Measurements from ENCODE around the gene ASB2. TPM values are rescaled to one million over a fixed set of nuclear protein-coding genes. Genes with fewer than 3 reads are reported as not detected.

Gene ASB2
- total and polyA plus RNA-seq, 2 of the 8 experiments (the other 6 are each of a cell fraction or from before 2014, with no cell fraction given) = 1.0 to 2.1 TPM

- no peak overlapping the region for H3K9ac ChIP-seq (replicated peaks in 1 of 4; ENCODE audit: extremely low read depth in 1 of 4, low read depth in 3 of 4, low read length in 3 of 4)
- no peak overlapping the region for H3K27ac ChIP-seq (ENCODE audit: low read depth, low read length)
- DNase-seq (ENCODE audit: low read depth in 1 of 2, low spot score in 2 of 2) (no peak), FAIRE-seq (no peak)
- no peak overlapping the region for H3K4me2 ChIP-seq (ENCODE audit: insufficient read depth in 1 of 2, low read depth in 2 of 2, low read length in 2 of 2)
- H3K4me3 ChIP-seq (ENCODE audit: extremely low read depth in 1 of 4, insufficient read depth in 2 of 4, low read depth in 3 of 4, low read length in 4 of 4) = no peak overlapping the region
- H3K18ac ChIP-seq (ENCODE audit: extremely low read depth, low read length) = no peak overlapping the region
- H2AK5ac ChIP-seq (ENCODE audit: low read depth, low read length) = no peak overlapping the region
- no peak overlapping the region for H2BK15ac ChIP-seq (ENCODE audit: low read length)
- H4K20me1 ChIP-seq (replicated peaks in 1 of 2; ENCODE audit: control insufficient read depth in 1 of 2, insufficient read depth in 2 of 2, low read length in 2 of 2) = no peaks in the 10 kb centered on the region
- WGBS, 2 experiments (ENCODE audit: extremely low coverage in 1 of 2, insufficient coverage in 1 of 2, insufficient read length in 1 of 2, insufficient replicate concordance in 2 of 2, low coverage in 1 of 2, low lambda C conversion rate in 2 of 2, missing lambda C conversion rate in 1 of 2) = 86% methylated on average over 4 of the region's 4 CpGs; no CpG with 5 or more reads in 1 of the 2 experiments
- H3K23me2 ChIP-seq (ENCODE audit: low read depth, low read length) = peaks cover 3% of the 10 kb centered on the region; the same call in 1 of the 2 replicates
- no peak overlapping the region for H4K91ac ChIP-seq (replicated peaks; ENCODE audit: insufficient read length, low read length)
- no peak overlapping the region for H2BK12ac ChIP-seq (ENCODE audit: low read depth, low read length)
- no peaks in the 10 kb centered on the region for H3K36me3 ChIP-seq (ENCODE audit: control insufficient read depth in 2 of 4, insufficient read depth in 4 of 4, low read length in 3 of 4)
- no peaks in the 10 kb centered on the region for H3K79me2 ChIP-seq (ENCODE audit: control insufficient read depth in 1 of 2, insufficient read depth in 2 of 2, low read length in 2 of 2)
- no peak overlapping the region for H2BK5ac ChIP-seq (ENCODE audit: low read depth, low read length)
- H3K4me1 ChIP-seq (replicated peaks in 1 of 4; ENCODE audit: control insufficient read depth in 3 of 4, insufficient read depth in 4 of 4, low read length in 3 of 4) = peaks cover 0 to 9% (median 6%) of the 10 kb centered on the region in 4 experiments; a peak in 4 of 7 replicates
- no peak overlapping the region for H2BK20ac ChIP-seq (ENCODE audit: low read length)
- ChIA-PET POLR2A (ENCODE audit: partially characterized antibody) (no interaction called here), CTCF (ENCODE audit: partially characterized antibody) (interaction anchor here (1.3 to 20.5 kb wide), 4 partner anchors 7 to 46 kb away, joined by 3 to 484 read pairs (median 56); no protein-coding TSS in a partner anchor)
- no peaks in the 10 kb centered on the region for H3K9me3 ChIP-seq (ENCODE audit: insufficient read depth in 2 of 2, low read depth in 1 of 2, low read length in 1 of 2)
- no peaks in the 10 kb centered on the region for H3K79me1 ChIP-seq (ENCODE audit: low read depth, low read length)
- H3K27me3 ChIP-seq (replicated peaks in 1 of 4; ENCODE audit: control insufficient read depth in 3 of 4, extremely low read depth in 1 of 4, insufficient read depth in 3 of 4, low read length in 3 of 4) = no peaks in the 10 kb centered on the region; a peak in 1 of 7 replicates
- H3K23ac ChIP-seq (ENCODE audit: insufficient read length) = no peak overlapping the region
- H4K5ac ChIP-seq (ENCODE audit: insufficient read length, low read depth, low read length) = no peak overlapping the region
- H3K14ac ChIP-seq (ENCODE audit: insufficient read length) = no peak overlapping the region
- no peak overlapping the region for H2BK120ac ChIP-seq (replicated peaks; ENCODE audit: low read depth, low read length)
- no peak overlapping the region for H3K56ac ChIP-seq (replicated peaks; ENCODE audit: insufficient read length, low read depth, low read length)
- H2AFZ ChIP-seq (ENCODE audit: low read length) = no peak overlapping the region
- no peak overlapping the region for H3K4ac ChIP-seq (replicated peaks; ENCODE audit: insufficient read length, low read depth, low read length)
- H4K8ac ChIP-seq (ENCODE audit: extremely low read depth, insufficient read depth, low read length) = no peak overlapping the region
- TF ChIP-seq CBX8 (IDR thresholded peaks at IDR 0.05; ENCODE audit: borderline replicate concordance, low read depth, low read length) = no peak
- no peak for TF ChIP-seq POLR2AphosphoS5 (IDR thresholded peaks at IDR 0.05; ENCODE audit: low read depth, low read length)
- no peak for TF ChIP-seq TAF7 (optimal IDR thresholded peaks at IDR 0.05; ENCODE audit: borderline replicate concordance, low read depth, low read length)
- no peak for TF ChIP-seq RAD21 (IDR thresholded peaks at IDR 0.05 in 1 of 2, conservative IDR thresholded peaks at IDR 0.05 in 1 of 2; ENCODE audit: low read depth in 2 of 2, low read length in 2 of 2)
- no peak for TF ChIP-seq SUZ12 (IDR thresholded peaks at IDR 0.05; ENCODE audit: low read length)
- no peak for TF ChIP-seq CBX5 (IDR thresholded peaks at IDR 0.05; ENCODE audit: low read depth, low read length)
- no peak for TF ChIP-seq POU5F1 (IDR thresholded peaks at IDR 0.05; ENCODE audit: low read depth, low read length)
- no peak for TF ChIP-seq SIX5 (IDR thresholded peaks at IDR 0.05; ENCODE audit: low read depth, low read length)
- no peak for TF ChIP-seq RFX5 (IDR thresholded peaks at IDR 0.05; ENCODE audit: borderline replicate concordance, low read depth, low read length)
- TF ChIP-seq, protein P1, sequence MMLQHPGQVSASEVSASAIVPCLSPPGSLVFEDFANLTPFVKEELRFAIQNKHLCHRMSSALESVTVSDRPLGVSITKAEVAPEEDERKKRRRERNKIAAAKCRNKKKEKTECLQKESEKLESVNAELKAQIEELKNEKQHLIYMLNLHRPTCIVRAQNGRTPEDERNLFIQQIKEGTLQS (IDR thresholded peaks at IDR 0.05; ENCODE audit: insufficient read depth, low read depth, low read length) = no peak
- no peak for TF ChIP-seq POLR2A (IDR thresholded peaks at IDR 0.05; ENCODE audit: control extremely low read depth in 1 of 2, low read depth in 2 of 2, low read length in 2 of 2)
- no peak for TF ChIP-seq PHF8 (conservative IDR thresholded peaks at IDR 0.05; ENCODE audit: low read depth, low read length)
- no peak for TF ChIP-seq FOSL1 (IDR thresholded peaks at IDR 0.05; ENCODE audit: insufficient read depth, low read depth, low read length)
Observed at GRCh38 chr14:93989939-93990338, 13.6 kb upstream of the ASB2 start.
